Stimulated activated CD4-positive, alpha-beta T cell treated with anti-CD3 and anti-CD28 coated beads, Interleukin-2, amount 100 ng/mL, for 24 hours (primary cell): ENCODE measurements around the gene ERBIN.
"Not testable (repeated sequence)": the region's sequence is repeated elsewhere in the genome, so short reads cannot be mapped to it uniquely, and the experiment has no call there.

Experiments
- DNase-seq, 2 donors: peaks; one replicate each; pipeline ENCODE4 v3.0.0-alpha.2; 2020

ERBIN gene

GRCh38 chr5:65926276-65926783, at the start of gene ERBIN:
TSS of gene ERBIN (plus strand) at chr5:65926575. CDS start at chr5:65992719, 66,144 bp downstream.
- peak; percentile 72 to 75 for DNase-seq

GRCh38 chr5:65876970-65877369, 49.4 kb upstream of the ERBIN start:
- DNase-seq, result no peak

GRCh38 chr5:65879668-65880256, 46.6 kb upstream of the ERBIN start:
- DNase-seq, result not testable (repeated sequence)

GRCh38 chr5:65880496-65881072, 45.8 kb upstream of the ERBIN start:
- DNase-seq, result no peak

GRCh38 chr5:65882278-65882677, 44.1 kb upstream of the ERBIN start:
- no peak for DNase-seq

- DNase-seq, result no peak
Measured at GRCh38 chr5:65883461-65883860, 42.9 kb upstream of the ERBIN start.

GRCh38 chr5:65886387-65886786, 40.0 kb upstream of the ERBIN start:
- DNase-seq, result no peak

GRCh38 chr5:65892024-65892423, 34.4 kb upstream of the ERBIN start:
- DNase-seq, result not testable (repeated sequence)

- no peak for DNase-seq
Measured at GRCh38 chr5:65892801-65893200, 33.6 kb upstream of the ERBIN start.

- DNase-seq, result no peak
Measured at GRCh38 chr5:65893749-65894430, 32.5 kb upstream of the ERBIN start.

- DNase-seq, result no peak
Measured at GRCh38 chr5:65895891-65896290, 30.5 kb upstream of the ERBIN start.

- DNase-seq, result no peak
Measured at GRCh38 chr5:65900746-65901145, 25.6 kb upstream of the ERBIN start.

- DNase-seq, result no peak
Measured at GRCh38 chr5:65902104-65902503, 24.3 kb upstream of the ERBIN start.

- no peak for DNase-seq
Measured at GRCh38 chr5:65903581-65903980, 22.8 kb upstream of the ERBIN start.

GRCh38 chr5:65906256-65906655, 20.1 kb upstream of the ERBIN start:
- DNase-seq, result no peak

GRCh38 chr5:65907135-65907534, 19.2 kb upstream of the ERBIN start:
- no peak for DNase-seq

- DNase-seq, result no peak
Measured at GRCh38 chr5:65910711-65911110, 15.7 kb upstream of the ERBIN start.

GRCh38 chr5:65912311-65912710, 14.1 kb upstream of the ERBIN start:
- DNase-seq, result no peak

- no peak for DNase-seq
Measured at GRCh38 chr5:65913519-65913918, 12.9 kb upstream of the ERBIN start.

GRCh38 chr5:65914641-65915196, 11.7 kb upstream of the ERBIN start:
- DNase-seq, result no peak

- DNase-seq, result not testable (repeated sequence)
Measured at GRCh38 chr5:65915661-65916060, 10.7 kb upstream of the ERBIN start.

GRCh38 chr5:65916066-65916465, 10.3 kb upstream of the ERBIN start:
- no peak for DNase-seq

- DNase-seq, result no peak
Measured at GRCh38 chr5:65916636-65917035, 9.7 kb upstream of the ERBIN start.

- DNase-seq, result no peak
Measured at GRCh38 chr5:65919773-65920172, 6.6 kb upstream of the ERBIN start.
